GM23248 (cell line): Measurements from ENCODE around the gene GNB2.

Experiments used
- EZH2 ChIP-seq: fragments of 200-600 bp; sonication (generic); IDR thresholded peaks from 2 replicates; pipeline ENCODE4 v1.6.1; 2018; ENCODE audit warnings: antibody characterized with exemption, mild to moderate bottlenecking; ENCODE audit not compliant: insufficient read depth, poor library complexity, severe bottlenecking
- EZH2phosphoT487 ChIP-seq: fragments of 200-600 bp; sonication (generic); IDR thresholded peaks from 2 replicates; pipeline ENCODE4 v1.6.1; 2018; ENCODE audit warnings: antibody characterized with exemption, moderate library complexity, mild to moderate bottlenecking, low read depth; ENCODE audit not compliant: insufficient read depth

- TF ChIP-seq EZH2phosphoT487, result no peak
- TF ChIP-seq EZH2, result no peak
These were observed 49.1 kb downstream of the GNB2 start for GRCh38 chr7:100722480-100723212.
